Kidney (tissue), 14 donors: ENCODE measurements around the gene TRMT44. TPM values are rescaled to one million over a fixed set of nuclear protein-coding genes. Genes with fewer than 3 reads are reported as not detected.

Experiments
- DNase-seq, 5 donors: peaks; one replicate each; pipeline ENCODE4 v3.0.0-alpha.2; 2013 to 2020
- FAIRE-seq: peaks from 2 replicates; lab custom pipeline; 2012; peaks lifted over from hg19 to GRCh38; lab: Jason Lieb, UNC
- H3K27ac ChIP-seq, 2 donors: one replicate each; pipeline ENCODE4 v1.7.0; 2013; ENCODE audit warnings: low read depth in 2 of 2, low read length in 2 of 2, inconsistent platforms in 1 of 2
- H3K27me3 ChIP-seq: one replicate; pipeline ENCODE4 v1.7.1; 2013; ENCODE audit warnings: low read length, inconsistent platforms; ENCODE audit not compliant: control insufficient read depth, insufficient read depth
- H3K36me3 ChIP-seq, 3 donors: one replicate each; pipeline versions ENCODE4 v1.7.0 to v1.7.1; 2013; ENCODE audit warnings: low read length in 3 of 3, control low read depth in 1 of 3, inconsistent platforms in 1 of 3; ENCODE audit not compliant: insufficient read depth in 3 of 3, control insufficient read depth in 2 of 3
- H3K4me1 ChIP-seq, 3 donors: one replicate each; pipeline versions ENCODE4 v1.7.0 to v1.7.1; 2013; ENCODE audit warnings: low read length in 3 of 3, inconsistent platforms in 1 of 3, low read depth in 1 of 3; ENCODE audit not compliant: control insufficient read depth in 2 of 3, insufficient read depth in 2 of 3
- H3K4me3 ChIP-seq, 3 donors: one replicate each; pipeline versions ENCODE4 v1.7.0 to v1.8.1; 2013; ENCODE audit warnings: low read length in 3 of 3, control low read depth in 1 of 3, inconsistent platforms in 1 of 3
- H3K9ac ChIP-seq, 3 donors: one replicate each; pipeline versions ENCODE4 v1.7.0 to v1.7.1; 2013; ENCODE audit warnings: low read length in 3 of 3, control low read depth in 1 of 3, inconsistent platforms in 1 of 3
- H3K9me3 ChIP-seq, 3 donors: one replicate each; pipeline versions ENCODE4 v1.7.0 to v1.7.1; 2013; ENCODE audit warnings: low read length in 3 of 3, control low read depth in 1 of 3, inconsistent platforms in 1 of 3; ENCODE audit not compliant: control insufficient read depth in 2 of 3, insufficient read depth in 1 of 3
- intact Hi-C: fragments of 100-400 bp; cut with DNase I; formaldehyde crosslinking; loops from one replicate; pipeline ENCODE4 v1.11.1; 2022
- polyA plus RNA-seq: library from polyadenylated mRNA; stranded (reverse); fragments of 350-450 nt; fragmentation: Illumina TruSeq; extraction: RNeasy Lipid Tissue Mini Kit (QIAGEN cat#74804); gene quantifications from one replicate; pipeline ENCODE4 v1.2.3, GENCODE V29; 2014; ENCODE audit warnings: low read depth, low replicate concordance; ENCODE audit not compliant: insufficient read depth
- total RNA-seq: library from RNA; stranded (reverse); fragmentation: NEBNext Ultra II Directional; extraction: Animal tissue kit (Norgen Biotek cat#: 25700); gene quantifications from one replicate; pipeline ENCODE4 v1.2.1, GENCODE V29; 2021
- TF ChIP-seq, protein P1 (sequence below): IDR thresholded peaks from 3 replicates; pipeline ENCODE4 v1.5.1; 2012; ENCODE audit warnings: mild to moderate bottlenecking, moderate library complexity, borderline replicate concordance; ENCODE audit not compliant: insufficient read depth; ENCODE audit errors: extremely low read depth
- donor health status: control.
- donor health status: control.
- donor health status: control.
- donor health status: control.
- donor health status: control.
- donor health status: DM: yes; HTN: yes; CAD: no.
- donor health status: Normal renal cell carcinoma (clear cell type).

Gene TRMT44
- total and polyA plus RNA-seq, 2 donors from 2014 or later = 5.1 to 20.1 TPM

GRCh38 chr4:8506373-8507195, 66.0 kb downstream of the TRMT44 start:
- peak in 3 of 5 donors; percentile 21 to 37 (median 22) for DNase-seq
- Histone ChIP-seq H3K27me3 (no peaks in the 10 kb centered on the region), H3K4me3 (no peak overlapping the region), H3K9ac (no peak overlapping the region), H3K4me1 (peaks cover 0 to 8% (median 0%) of the 10 kb centered on the region in 3 donors), H3K27ac (peak overlapping the region in 1 of 2 donors; percentile 22), H3K9me3 (no peaks in the 10 kb centered on the region), H3K36me3 (no peaks in the 10 kb centered on the region)
- no peak for FAIRE-seq
- TF ChIP-seq, protein P1, sequence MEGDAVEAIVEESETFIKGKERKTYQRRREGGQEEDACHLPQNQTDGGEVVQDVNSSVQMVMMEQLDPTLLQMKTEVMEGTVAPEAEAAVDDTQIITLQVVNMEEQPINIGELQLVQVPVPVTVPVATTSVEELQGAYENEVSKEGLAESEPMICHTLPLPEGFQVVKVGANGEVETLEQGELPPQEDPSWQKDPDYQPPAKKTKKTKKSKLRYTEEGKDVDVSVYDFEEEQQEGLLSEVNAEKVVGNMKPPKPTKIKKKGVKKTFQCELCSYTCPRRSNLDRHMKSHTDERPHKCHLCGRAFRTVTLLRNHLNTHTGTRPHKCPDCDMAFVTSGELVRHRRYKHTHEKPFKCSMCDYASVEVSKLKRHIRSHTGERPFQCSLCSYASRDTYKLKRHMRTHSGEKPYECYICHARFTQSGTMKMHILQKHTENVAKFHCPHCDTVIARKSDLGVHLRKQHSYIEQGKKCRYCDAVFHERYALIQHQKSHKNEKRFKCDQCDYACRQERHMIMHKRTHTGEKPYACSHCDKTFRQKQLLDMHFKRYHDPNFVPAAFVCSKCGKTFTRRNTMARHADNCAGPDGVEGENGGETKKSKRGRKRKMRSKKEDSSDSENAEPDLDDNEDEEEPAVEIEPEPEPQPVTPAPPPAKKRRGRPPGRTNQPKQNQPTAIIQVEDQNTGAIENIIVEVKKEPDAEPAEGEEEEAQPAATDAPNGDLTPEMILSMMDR = no peak
- intact Hi-C loops = no loop called here

GRCh38 chr4:8507196-8507570, 66.6 kb downstream of the TRMT44 start:
- H3K27me3 ChIP-seq = no peaks in the 10 kb centered on the region
- H3K27ac ChIP-seq = peak overlapping the region in 1 of 2 donors; percentile 22
- FAIRE-seq = no peak
- H3K4me1 ChIP-seq = peaks cover 0 to 8% (median 0%) of the 10 kb centered on the region in 3 donors
- no peaks in the 10 kb centered on the region for H3K9me3 ChIP-seq
- no peak overlapping the region for H3K9ac ChIP-seq
- H3K4me3 ChIP-seq = no peak overlapping the region
- no peaks in the 10 kb centered on the region for H3K36me3 ChIP-seq
- intact Hi-C loops = no loop called here
- no peak for DNase-seq
- TF ChIP-seq, protein P1 = no peak

GRCh38 chr4:8507624-8508023, 67.0 kb downstream of the TRMT44 start:
- no peak overlapping the region for H3K27ac ChIP-seq
- TF ChIP-seq, protein P1 = no peak
- H3K4me1 ChIP-seq = peaks cover 0 to 8% (median 0%) of the 10 kb centered on the region in 3 donors
- no peak for DNase-seq
- intact Hi-C loops = no loop called here
- no peaks in the 10 kb centered on the region for H3K27me3 ChIP-seq
- no peaks in the 10 kb centered on the region for H3K36me3 ChIP-seq
- FAIRE-seq = no peak
- no peak overlapping the region for H3K4me3 ChIP-seq
- no peaks in the 10 kb centered on the region for H3K9me3 ChIP-seq
- H3K9ac ChIP-seq = no peak overlapping the region
